PC-3 (cell line): ENCODE data around the gene CTTN. TPM values are rescaled to one million over a fixed set of nuclear protein-coding genes. Genes with fewer than 3 reads are reported as not detected.

ENCODE experiments used
- ATAC-seq: fragments of 200-7000 bp; cut with Tn5 transposase; 2 replicates; pipeline ENCODE4 v1.9.1; 2020; ENCODE audit warnings: mild to moderate bottlenecking, moderate library complexity
- BruUV-seq: library from RNA; stranded (reverse); fragments of 400-500 nt; replicated peaks from 2 replicates; lab custom pipeline; 2021; lab: Mats Ljungman, UMichigan
- CTCF ChIA-PET: fragments of 300-600 bp; sonication (Branson Sonifier 250); formaldehyde crosslinking; loops from one replicate; lab custom pipeline; 2022; ENCODE audit warnings: antibody characterized with exemption; lab: Charles Lee
- POLR2A ChIA-PET: fragments of 300-600 bp; sonication (Branson Sonifier 250); formaldehyde crosslinking; loops from one replicate; lab custom pipeline; 2022; ENCODE audit warnings: antibody characterized with exemption; ENCODE audit not compliant: unreplicated experiment; lab: Charles Lee
- DNase-seq: peaks from one replicate; pipeline ENCODE4 v3.0.0-alpha.2; 2015
- H2AFZ ChIP-seq: fragments of 300-600 bp; sonication (generic); 2 replicates; pipeline ENCODE4 v1.6.0; 2016; ENCODE audit warnings: antibody characterized with exemption, low read length
- H3F3A ChIP-seq: fragments of 300-600 bp; sonication (generic); one replicate; pipeline ENCODE4 v1.6.0; 2017; ENCODE audit warnings: antibody characterized with exemption, low read length, control low read depth, mild to moderate bottlenecking; ENCODE audit not compliant: unreplicated experiment
- H3K27ac ChIP-seq: fragments of 300-600 bp; sonication (generic); 2 replicates; pipeline ENCODE4 v1.5.1; 2016; ENCODE audit warnings: mild to moderate bottlenecking, low read length
- H3K27me3 ChIP-seq: fragments of 300-600 bp; sonication (generic); 2 replicates; pipeline ENCODE4 v1.6.1; 2016; ENCODE audit warnings: low read length, mixed read lengths
- H3K36me3 ChIP-seq: fragments of 300-600 bp; sonication (generic); 2 replicates; pipeline ENCODE4 v1.6.1; 2016; ENCODE audit warnings: low read depth, mixed run types, low read length, mixed read lengths
- H3K4me1 ChIP-seq: fragments of 300-600 bp; sonication (generic); 2 replicates; pipeline ENCODE4 v1.5.1; 2016; ENCODE audit warnings: low read length; ENCODE audit not compliant: insufficient read depth
- H3K4me2 ChIP-seq: fragments of 300-600 bp; sonication (generic); 2 replicates; pipeline ENCODE4 v1.6.0; 2016; ENCODE audit warnings: low read length
- H3K4me3 ChIP-seq: fragments of 300-600 bp; sonication (generic); 2 replicates; pipeline ENCODE4 v1.5.1; 2016; ENCODE audit warnings: mild to moderate bottlenecking, low read length, mixed read lengths
- H3K79me2 ChIP-seq: fragments of 300-600 bp; sonication (generic); 2 replicates; pipeline ENCODE4 v1.6.1; 2017; ENCODE audit warnings: low read length, mixed read lengths
- H3K9ac ChIP-seq: fragments of 300-600 bp; sonication (generic); 2 replicates; pipeline ENCODE4 v1.6.0; 2016; ENCODE audit warnings: mild to moderate bottlenecking, low read length
- H3K9me2 ChIP-seq: fragments of 300-600 bp; sonication (generic); replicated peaks from 2 replicates; pipeline ENCODE4 v1.6.1; 2016; ENCODE audit warnings: mixed run types, low read length, mixed read lengths
- H3K9me3 ChIP-seq: fragments of 300-600 bp; sonication (generic); 2 replicates; pipeline ENCODE4 v1.6.1; 2016; ENCODE audit warnings: low read length, mixed read lengths
- H4K20me1 ChIP-seq: fragments of 300-600 bp; sonication (generic); 2 replicates; pipeline ENCODE4 v1.6.1; 2016; ENCODE audit warnings: low read length, mixed read lengths
- CTCF ChIP-seq: fragments of 300-600 bp; sonication (generic); conservative IDR thresholded peaks from 2 replicates; pipeline ENCODE4 v1.5.1; 2017; ENCODE audit warnings: antibody characterized with exemption, low read depth, mild to moderate bottlenecking, low read length
- EZH2 ChIP-seq: fragments of 300-600 bp; sonication (generic); IDR thresholded peaks from one replicate; pipeline ENCODE4 v1.6.1; 2017; ENCODE audit warnings: antibody characterized with exemption, mild to moderate bottlenecking, low read length; ENCODE audit not compliant: unreplicated experiment
- EZH2phosphoT487 ChIP-seq: fragments of 300-600 bp; sonication (generic); IDR thresholded peaks from 2 replicates; pipeline ENCODE4 v1.6.1; 2018; ENCODE audit warnings: mild to moderate bottlenecking, antibody characterized with exemption, low read length, borderline replicate concordance
- intact Hi-C: fragments of 100-400 bp; cut with micrococcal nuclease; formaldehyde crosslinking; loops from 2 replicates; pipeline ENCODE4 v1.9.0; 2023
- total RNA-seq: library from RNA; depleted of rRNA; stranded (reverse); fragments of >200 nt; gene quantifications from 2 replicates; pipeline ENCODE4 v1.2.3, GENCODE V29; 2014

The CTTN gene
- total RNA-seq, 1 experiment from 2014 or later, result 244 TPM

- Histone ChIP-seq H3K27me3 (no peaks in the 10 kb centered on the region), H3K36me3 (peaks cover 79% of the 10 kb centered on the region), H3K27ac (no peak overlapping the region), H3K4me2 (no peak overlapping the region), H3K4me3 (no peak overlapping the region), H3K9me3 (no peaks in the 10 kb centered on the region), H2AFZ (no peak overlapping the region), H3F3A (no peaks in the 10 kb centered on the region), H3K9me2 (no peaks in the 10 kb centered on the region), H3K79me2 (no peaks in the 10 kb centered on the region), H4K20me1 (0 out of 2 replicates have a peak, but pooled peaks cover 4% of the 10 kb centered on the region), H3K9ac (no peak overlapping the region), H3K4me1 (no peaks in the 10 kb centered on the region)
- TF ChIP-seq EZH2, result no peak
- no peak for TF ChIP-seq EZH2phosphoT487
- TF ChIP-seq CTCF, result no peak
- DNase-seq, result no peak
- ChIA-PET CTCF (no interaction called here), POLR2A (no interaction called here)
- intact Hi-C loops, result no loop called here
- no TSS peak for BruUV-seq
- ATAC-seq, result no peak
Observed at GRCh38 chr11:70429724-70430521, 31.6 kb downstream of the CTTN start.

GRCh38 chr11:70430671-70431574 lies 32.6 kb downstream of the CTTN start:
- CTCF ChIA-PET, result no interaction called here
- Histone ChIP-seq H3K9me2 (no peaks in the 10 kb centered on the region), H3K9me3 (no peaks in the 10 kb centered on the region), H3K9ac (no peak overlapping the region), H3K4me1 (no peaks in the 10 kb centered on the region), H3K27me3 (no peaks in the 10 kb centered on the region), H3K4me3 (no peak overlapping the region), H3F3A (no peaks in the 10 kb centered on the region), H2AFZ (no peak overlapping the region), H3K27ac (no peak overlapping the region), H3K79me2 (no peaks in the 10 kb centered on the region), H4K20me1 (0 out of 2 replicates have a peak, but pooled peaks cover 4% of the 10 kb centered on the region), H3K4me2 (no peak overlapping the region), H3K36me3 (peaks cover 79% of the 10 kb centered on the region)
- intact Hi-C loops, result no loop called here
- ATAC-seq, result no peak
- TF ChIP-seq CTCF (no peak), EZH2phosphoT487 (no peak)
- DNase-seq, result no peak
- no TSS peak for BruUV-seq
- POLR2A ChIA-PET, result no interaction called here
